DMS153 (cell line): Measurements from ENCODE around the gene PHRF1.

Source experiments
- DNase-seq: peaks from one replicate; lab custom pipeline; 2025; lab: John Stamatoyannopoulos, UW

Gene PHRF1, protein sequence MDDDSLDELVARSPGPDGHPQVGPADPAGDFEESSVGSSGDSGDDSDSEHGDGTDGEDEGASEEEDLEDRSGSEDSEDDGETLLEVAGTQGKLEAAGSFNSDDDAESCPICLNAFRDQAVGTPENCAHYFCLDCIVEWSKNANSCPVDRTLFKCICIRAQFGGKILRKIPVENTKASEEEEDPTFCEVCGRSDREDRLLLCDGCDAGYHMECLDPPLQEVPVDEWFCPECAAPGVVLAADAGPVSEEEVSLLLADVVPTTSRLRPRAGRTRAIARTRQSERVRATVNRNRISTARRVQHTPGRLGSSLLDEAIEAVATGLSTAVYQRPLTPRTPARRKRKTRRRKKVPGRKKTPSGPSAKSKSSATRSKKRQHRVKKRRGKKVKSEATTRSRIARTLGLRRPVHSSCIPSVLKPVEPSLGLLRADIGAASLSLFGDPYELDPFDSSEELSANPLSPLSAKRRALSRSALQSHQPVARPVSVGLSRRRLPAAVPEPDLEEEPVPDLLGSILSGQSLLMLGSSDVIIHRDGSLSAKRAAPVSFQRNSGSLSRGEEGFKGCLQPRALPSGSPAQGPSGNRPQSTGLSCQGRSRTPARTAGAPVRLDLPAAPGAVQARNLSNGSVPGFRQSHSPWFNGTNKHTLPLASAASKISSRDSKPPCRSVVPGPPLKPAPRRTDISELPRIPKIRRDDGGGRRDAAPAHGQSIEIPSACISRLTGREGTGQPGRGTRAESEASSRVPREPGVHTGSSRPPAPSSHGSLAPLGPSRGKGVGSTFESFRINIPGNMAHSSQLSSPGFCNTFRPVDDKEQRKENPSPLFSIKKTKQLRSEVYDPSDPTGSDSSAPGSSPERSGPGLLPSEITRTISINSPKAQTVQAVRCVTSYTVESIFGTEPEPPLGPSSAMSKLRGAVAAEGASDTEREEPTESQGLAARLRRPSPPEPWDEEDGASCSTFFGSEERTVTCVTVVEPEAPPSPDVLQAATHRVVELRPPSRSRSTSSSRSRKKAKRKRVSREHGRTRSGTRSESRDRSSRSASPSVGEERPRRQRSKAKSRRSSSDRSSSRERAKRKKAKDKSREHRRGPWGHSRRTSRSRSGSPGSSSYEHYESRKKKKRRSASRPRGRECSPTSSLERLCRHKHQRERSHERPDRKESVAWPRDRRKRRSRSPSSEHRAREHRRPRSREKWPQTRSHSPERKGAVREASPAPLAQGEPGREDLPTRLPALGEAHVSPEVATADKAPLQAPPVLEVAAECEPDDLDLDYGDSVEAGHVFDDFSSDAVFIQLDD (N-terminal part only)

DNA sequence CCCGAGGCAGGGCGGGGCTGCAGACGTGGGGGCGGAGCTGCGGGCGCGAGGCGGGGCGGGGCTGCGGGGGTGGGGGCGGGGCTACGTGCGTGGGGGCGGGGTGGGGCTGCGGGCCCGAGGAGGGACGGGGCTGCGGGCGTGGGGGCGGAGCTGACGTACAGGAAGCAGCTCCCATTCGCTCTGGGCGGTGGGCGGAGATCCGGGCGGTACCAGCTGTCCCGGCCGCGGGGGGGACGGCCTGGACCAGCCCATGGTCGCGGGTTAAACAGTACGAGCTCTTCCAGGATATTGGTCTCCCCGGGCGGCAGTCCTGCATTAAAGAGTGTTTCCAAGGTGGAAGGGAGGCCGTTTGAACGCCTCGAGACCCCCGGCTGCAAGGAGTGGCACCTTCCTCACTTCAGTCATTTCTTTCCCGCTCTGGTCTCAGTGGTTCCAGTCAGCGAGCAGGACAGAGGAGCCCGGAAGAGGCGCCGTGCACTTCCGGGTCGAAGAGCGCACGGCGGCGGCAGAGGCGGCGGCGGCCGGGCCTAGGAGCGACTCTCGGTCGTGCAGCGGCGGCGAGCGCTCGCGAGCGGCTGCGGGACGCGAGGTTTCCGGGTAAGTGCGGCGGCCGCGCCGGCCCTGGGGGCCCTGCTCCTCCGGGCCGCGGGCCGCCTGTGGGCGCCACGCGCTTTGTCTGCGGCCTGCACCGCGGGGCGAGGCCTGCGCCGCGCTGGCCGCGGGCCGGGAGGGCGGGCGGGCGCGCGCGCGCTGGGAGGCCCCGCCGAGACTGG is at the start of gene PHRF1:
TSS of gene PHRF1 (plus strand) at position 475 of the 773 bp plus-strand sequence. CDS start 5,043 bp downstream, outside the sequence.
- peak; percentile 89 for DNase-seq

DNA sequence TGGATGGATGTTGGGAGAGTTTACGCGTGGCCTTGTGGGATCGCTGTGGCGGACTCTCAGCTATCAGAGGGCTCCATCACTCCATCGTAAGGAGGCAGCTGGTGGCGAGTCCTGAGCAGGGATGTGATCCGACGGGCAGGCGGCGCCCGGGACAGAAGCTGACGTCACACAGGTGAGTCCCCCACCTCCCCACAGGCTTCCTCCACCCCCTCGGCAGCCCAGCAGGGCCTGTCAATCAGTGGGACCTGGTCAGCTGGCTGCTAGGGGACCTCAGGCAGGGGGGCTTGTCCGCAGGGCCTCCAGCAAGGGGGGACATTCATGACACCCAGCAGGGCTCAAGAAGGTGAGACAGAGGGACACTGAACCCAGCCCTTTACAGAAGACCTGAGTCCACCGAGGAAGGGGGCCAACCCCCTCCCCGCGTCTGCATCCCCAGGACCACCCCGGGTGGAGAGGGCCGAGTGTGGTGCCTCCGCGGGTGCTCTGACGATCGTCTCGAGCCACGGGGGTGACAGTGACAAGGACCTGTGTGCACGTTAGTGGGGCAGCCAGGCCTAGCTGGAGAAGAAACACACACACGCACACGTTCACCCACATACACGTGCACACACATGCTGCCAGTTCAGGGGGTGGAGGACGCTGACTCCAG is 48.0 kb upstream of the PHRF1 start:
- no peak for DNase-seq

DNA sequence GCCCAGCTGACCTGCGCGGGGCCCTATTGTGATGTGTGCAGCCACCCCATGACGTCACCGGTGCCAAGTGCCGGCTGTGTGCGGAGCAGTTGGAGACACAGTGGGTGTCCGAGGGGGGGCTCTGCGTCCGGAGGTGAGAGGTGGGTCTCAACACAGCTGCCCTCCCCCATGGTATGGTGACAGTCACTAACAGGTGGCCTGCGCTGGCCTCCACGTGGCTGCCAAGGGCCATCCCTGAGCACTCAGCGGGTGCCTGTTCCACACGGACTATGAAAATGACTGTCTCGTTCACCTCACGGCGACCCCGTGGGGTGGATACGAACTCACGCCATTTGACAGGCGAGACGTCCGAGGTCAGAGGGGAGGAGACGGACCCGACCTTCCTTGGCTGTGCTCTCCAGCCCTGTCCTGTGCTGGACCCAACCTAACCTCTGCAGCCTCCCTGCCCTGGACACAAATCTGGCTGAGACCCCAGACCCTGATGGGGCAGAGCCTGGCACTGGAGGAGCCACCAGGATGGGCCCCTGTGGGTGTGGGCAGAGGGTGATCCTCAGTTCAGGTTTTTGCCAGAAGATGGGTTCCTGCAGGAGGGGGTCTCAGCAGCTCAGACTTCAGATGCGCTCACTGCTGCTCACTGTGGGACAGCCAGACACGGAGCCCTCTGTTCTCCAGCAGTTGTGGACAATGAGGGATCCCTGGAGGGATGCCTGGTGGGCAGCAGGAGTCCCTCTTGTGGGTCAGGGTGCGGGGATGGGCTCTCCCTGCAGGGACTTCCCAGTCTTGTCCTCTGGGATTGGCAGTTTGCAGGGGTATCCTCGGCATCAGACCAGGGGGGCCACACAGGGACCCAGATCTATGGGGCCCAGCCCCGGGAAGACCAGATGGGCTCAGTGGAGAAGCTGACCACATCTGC is 47.2 kb upstream of the PHRF1 start:
- DNase-seq: no peak

DNA sequence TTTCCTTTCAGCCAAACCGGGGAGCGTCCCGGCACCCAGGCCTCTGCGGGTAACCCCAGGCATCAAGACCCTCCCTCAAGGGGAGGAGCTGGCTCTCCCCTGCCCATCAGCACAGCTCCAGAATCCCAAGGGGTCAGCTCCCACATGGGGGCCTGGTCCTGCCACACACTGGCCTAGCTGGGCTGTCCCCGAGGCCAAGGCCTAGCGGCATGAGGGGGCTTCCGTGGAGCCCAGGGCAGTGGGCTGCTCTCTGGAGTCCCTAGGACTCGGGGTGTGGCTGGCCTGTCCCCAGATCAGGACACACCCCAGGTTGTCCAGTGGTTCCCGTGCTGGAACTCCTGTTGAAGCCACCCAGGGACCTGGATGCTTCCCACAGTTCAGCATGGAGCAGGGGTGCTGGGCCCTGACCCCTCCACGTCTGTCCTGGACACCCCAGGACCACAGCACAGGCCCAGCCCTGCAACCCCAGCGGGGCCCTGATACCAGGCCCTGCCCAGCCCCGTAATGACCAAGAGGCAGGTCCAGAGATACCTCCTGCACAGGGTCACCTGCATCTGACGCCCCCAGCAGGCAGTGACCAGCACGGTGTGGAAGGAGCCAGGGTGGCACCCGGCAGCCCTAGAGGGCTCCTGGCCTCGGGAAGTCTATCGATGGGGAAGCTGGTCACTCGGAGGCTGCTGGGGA is 46.4 kb upstream of the PHRF1 start:
- DNase-seq: no peak

DNA sequence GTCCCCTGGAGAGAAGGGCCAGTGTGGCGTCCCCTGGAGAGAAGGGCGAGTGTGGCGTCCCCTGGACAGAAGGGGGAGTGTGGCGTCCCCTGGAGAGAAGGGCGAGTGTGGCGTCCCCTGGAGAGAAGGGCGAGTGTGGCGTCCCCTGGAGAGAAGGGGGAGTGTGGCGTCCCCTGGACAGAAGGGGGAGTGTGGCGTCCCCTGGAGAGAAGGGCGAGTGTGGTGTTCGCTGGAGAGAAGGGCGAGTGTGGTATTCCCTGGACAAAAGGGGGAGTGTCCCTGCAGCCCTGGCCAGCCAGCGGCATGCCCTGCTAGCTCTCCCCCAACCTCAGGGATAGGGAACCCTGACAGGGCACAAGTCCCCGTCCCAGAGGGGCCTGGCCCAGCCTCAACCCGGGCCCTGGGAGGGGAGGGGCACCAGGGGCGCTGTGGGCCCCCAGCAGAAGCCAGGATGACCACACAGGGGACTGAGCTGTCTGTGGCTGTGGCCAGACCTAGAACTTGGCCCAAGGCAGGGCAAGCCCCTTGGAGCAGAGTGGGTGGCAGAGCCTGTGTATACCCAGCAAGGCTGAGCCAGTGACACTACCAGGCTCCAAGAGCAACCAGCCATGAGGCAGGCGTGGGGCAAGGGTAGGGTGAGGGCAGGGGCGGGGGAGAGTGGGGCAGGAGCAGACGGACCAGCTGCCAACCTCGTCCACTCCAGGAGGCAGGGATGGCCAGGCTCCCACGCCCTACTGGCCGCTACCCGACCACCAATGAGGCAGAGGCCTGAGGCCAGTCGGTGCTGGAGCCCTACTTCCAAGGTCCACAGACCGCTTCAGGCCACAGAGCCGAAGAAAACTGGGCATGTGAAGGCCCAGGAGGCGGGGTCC is 45.1 kb upstream of the PHRF1 start:
- DNase-seq: no peak

DNA sequence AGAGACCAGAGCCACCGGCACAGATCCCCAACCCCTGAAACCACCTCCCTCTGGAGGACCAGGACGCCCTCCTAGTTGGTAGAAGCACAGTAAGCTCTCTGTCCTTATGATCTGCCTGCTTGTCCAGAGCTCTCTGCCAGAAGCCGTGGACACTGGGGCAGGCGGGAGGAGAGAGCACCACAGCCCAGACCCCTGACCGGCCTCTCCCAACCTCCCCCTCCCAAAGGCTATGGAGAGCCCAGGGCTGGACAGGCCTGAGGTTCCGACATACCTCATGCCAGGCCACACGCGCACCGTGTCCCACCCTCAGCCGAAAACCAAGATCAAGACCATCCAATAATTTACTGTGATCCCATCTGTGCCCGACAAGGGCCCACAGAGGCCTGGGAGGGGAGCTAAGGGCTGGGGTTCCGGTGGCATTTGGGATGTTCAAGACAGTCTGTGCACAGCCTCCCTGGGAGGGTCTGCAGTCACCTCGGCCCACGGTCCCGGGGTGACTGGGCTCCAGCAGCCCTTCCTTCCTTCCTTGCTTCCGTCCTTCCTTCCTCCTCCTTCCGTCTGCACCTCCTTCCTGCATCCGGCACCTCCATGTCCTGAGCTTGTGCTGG is 44.2 kb upstream of the PHRF1 start:
- DNase-seq: no peak

DNA sequence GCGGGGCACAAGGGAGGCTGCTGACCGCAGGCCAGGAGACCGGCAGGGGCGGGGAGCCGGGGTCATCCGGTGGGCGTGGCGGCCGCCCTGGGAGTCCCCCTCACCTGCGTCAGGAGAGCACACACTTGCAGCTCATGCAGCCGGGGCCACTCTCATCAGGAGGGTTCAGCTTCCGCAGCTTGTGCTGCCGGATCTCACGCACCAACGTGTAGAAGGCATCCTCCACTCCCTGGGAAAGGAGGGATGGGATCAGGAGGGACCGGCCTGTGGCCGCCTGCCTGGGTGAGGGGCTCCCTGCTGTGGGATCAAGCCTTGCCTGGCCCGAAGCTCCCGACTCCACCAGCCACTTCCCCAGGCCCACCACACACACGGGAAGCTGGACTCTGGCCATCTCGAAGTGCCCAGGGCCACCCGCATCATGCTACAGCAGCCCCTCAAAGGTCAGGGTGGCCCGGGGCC is 43.7 kb upstream of the PHRF1 start:
- no peak for DNase-seq

DNA sequence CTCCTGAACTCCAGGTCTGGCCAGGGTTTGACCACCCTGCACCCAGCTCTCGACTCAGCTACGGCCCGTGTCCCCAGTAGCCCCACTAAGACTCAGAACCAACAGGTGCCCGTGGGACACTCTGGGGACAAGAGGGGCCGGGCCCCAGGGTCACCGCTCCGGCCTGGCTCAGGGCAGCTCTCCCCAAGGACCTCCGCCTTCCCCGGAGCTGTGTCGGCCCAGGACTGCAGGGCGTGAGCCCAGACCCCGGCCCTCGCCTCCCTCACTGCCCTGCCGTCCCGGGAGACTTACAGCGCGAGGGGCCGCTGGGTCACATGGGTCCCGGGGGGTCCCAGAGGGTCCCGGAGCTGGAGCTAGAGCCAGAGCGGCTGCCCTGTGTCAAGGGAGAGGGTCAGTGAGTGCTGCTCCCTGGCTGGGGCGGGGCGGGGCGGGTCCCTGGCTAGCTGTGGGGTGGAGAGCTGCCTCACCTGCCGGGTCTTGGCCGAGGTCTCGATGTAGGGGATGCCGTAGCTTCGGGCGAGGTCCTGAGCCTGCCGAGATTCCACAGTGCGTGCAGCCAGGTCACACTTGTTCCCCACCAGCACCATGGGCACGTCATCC is 43.2 kb upstream of the PHRF1 start:
- no peak for DNase-seq

DNA sequence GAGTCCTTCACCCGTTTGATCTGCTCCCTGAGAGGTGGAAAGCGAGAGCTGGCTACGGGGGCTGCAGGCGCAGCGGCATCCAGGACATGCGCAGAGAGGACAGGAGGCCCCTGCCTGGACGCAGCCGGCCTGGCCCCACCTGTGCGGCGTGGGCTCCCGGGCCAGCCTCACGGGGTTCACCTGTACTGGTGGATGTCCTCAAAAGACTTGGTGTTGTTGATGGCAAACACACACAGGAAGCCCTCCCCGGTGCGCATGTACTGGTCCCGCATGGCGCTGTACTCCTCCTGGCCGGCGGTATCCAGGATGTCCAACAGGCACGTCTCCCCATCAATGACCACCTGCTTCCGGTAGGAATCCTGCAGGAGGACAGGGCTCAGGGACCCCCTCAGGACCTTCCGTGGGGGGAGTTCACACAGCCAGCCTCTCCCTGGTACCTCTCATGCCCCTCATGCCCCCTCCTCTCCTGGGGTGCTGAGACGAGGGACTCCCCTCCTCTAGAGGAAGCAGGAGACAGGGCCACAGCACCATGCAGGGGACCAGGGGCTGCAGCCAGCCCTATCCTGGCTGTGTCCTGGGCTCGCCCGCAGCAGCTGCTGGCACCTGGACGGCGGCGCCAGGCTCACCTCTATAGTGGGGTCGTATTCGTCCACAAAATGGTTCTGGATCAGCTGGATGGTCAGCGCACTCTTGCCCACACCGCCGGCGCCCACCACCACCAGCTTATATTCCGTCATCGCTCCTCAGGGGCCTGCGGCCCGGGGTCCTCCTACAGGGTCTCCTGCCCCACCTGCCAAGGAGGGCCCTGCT is 42.5 kb upstream of the PHRF1 start:
- no peak for DNase-seq

DNA sequence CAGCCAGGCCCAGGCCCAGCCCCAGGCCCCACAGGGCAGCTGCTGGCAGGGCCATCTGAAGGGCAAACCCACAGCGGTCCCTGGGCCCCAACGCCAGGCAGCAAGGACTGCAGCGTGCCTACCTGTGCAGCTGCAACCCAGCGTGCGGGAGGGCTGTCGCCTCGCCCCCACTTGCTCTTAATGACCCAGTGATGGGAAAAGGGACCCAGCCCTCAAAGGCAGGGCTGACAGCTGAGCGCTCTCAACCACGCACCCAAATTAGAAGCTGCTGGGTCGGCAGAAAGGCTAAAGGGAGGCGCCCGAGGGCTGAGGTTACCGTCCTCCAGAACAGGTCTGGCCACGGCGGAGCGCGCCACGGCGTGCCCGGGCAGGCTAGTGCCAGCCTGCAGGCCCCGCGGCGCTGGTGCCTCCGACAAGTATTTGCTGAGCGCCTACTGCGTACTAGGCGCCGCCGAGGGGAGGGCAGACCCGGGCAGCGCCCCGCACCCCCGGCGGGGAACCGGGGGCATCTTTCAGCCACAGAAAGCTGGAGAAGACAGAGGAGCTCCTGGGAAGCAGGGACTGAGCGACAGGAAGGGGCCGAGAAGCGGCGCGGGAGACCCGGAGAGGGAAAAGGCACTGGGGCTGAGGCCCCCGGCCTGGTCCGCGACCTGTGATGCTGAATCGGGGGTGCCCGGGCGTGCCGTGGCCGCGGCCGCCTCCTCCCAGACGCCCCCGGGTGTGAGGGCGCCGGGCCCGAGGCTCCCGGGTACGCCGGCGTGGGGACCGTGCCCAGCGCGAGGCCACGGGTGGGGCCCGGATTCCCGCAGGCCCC is 41.7 kb upstream of the PHRF1 start:
- peak; percentile 29 for DNase-seq

DNA sequence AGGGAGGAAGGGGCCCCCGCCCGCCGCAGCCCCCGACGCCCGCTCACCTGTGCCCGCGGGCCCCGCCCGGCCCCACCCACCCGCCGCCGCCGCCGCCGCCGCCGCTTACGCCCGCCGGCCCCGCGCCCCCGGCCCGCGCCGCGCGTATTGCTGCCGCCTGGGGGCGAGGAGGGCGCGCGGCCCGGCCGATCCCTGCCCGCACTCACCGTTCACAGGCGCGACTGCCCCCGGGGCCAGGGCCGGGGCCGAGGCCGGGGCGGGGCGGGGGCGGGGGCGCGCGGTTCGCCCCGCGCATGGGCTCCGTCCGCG is 41.1 kb upstream of the PHRF1 start:
- no peak for DNase-seq

DNA sequence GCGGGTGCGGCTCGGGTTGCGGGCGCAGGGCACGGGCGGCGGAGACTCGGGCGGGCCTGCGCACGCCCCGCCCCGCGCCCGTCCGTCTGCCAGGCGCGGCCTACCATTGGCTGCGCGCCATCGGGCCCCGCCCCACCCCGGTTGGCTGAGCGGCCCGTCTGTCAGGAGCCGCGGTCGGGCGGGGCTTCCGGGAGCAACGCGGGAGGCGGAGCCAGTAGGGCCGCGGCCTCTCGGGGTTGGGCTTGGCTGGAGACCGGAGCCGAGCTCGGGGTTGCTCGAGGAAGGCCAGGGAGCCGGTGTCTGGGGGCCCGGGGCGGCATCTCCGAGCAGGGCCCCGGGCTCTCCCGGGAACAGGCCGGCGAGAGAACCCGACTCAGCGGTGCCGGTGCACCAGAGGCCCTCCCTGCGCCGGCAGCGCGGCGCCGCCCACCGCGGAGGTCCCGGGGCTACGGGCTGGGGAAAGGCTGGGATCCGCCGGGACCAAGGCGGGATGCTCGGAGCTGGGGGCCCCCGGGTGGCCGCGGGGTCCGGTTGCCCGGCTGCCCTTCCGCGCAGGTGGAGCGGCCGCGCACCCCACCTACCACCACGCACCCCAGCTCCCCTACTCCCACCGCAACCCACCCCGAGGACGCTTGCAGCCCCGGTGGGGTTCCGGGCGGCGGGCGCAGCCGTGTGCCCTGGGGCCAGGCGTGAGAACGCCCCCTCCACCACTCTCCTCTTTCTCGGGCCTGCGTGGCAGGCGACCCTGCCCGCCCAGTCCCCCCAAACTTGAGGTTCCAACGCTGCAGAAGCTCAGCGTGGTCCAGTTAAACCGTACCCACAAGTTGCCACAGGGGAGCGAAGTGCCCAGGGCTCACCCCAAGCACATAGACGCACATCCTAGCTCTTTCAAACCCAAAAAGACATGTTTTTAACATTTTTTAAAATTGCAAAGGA is 40.5 kb upstream of the PHRF1 start, which contains the start of gene HRAS:
TSS of gene HRAS (minus strand) at position 58 of the 936 bp plus-strand sequence.
- DNase-seq: peak; percentile 82

DNA sequence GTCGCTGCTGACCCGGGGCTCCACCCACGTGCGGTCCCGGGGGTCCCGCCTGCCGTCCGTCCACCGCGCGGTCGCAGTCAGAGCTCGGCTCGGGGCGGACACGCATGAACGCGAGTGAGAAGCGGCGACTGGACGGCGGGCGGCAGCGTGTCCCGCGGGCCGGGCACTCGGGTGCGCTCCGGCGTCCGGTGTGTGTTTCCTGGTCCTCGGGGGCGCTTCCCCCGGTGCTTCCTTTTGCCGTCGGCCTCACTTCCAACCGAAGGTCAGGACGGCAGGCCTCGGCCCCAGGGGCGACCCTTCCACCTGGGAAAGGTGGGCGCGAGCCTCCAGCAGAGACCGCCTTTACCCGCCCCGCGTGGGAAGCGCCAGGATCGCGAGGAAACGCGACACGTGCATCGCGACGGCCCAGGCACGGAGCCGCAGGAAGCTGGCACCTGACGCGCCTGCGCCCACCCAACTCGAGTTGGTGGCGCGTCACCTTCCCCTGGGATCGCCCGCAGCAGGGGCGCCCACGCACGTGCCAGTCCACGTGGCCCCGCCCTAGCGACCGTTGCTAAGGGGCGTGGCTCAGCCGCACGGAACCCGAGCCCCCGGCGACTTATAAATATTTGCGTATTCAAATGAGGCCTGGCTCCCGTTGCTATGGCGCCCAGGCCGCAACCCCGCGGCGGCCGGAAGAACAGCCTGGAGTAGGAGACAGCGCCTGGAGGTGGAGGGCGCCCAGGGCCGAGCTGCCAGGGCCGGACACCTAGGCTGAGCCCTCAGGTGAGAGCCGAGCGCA is 39.2 kb upstream of the PHRF1 start, which contains the start of gene LRRC56:
TSS of gene LRRC56 (plus strand) at position 687 of the 781 bp plus-strand sequence. CDS start 3,158 bp downstream, outside the sequence.
- DNase-seq: peak; percentile 93
